ENCODE data around the gene RLF. TPM values are rescaled to one million over a fixed set of nuclear protein-coding genes. Genes with fewer than 3 reads are reported as not detected.

The RLF gene
- total and polyA plus RNA-seq, 2 of the 8 experiments (the other 6 are each of a cell fraction or from before 2014, with no cell fraction given) = 4.2 to 18.0 TPM

- TF ChIP-seq, protein P1, sequence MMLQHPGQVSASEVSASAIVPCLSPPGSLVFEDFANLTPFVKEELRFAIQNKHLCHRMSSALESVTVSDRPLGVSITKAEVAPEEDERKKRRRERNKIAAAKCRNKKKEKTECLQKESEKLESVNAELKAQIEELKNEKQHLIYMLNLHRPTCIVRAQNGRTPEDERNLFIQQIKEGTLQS (IDR thresholded peaks at IDR 0.05; ENCODE audit: insufficient read depth, low read depth, low read length) = no peak
- TF ChIP-seq CHD7 (IDR thresholded peaks at IDR 0.05; ENCODE audit: insufficient replicate concordance, low read length) = no peak
- no peak for TF ChIP-seq CTBP2 (IDR thresholded peaks at IDR 0.05; ENCODE audit: borderline replicate concordance, insufficient read depth, insufficient read length, low read length)
- TF ChIP-seq TCF12 (IDR thresholded peaks at IDR 0.05; ENCODE audit: low read depth, low read length) = no peak
- no peak for TF ChIP-seq TEAD4 (IDR thresholded peaks at IDR 0.05; ENCODE audit: low read depth, low read length)
- no peak for TF ChIP-seq BACH1 (IDR thresholded peaks at IDR 0.05; ENCODE audit: low read length)
- no peak for TF ChIP-seq POLR2AphosphoS5 (IDR thresholded peaks at IDR 0.05; ENCODE audit: low read depth, low read length)
Measured at GRCh38 chr1:40114400-40114799, 46.8 kb upstream of the RLF start (continued).
